Brain microvascular endothelial cell (primary cell): Measurements from ENCODE around the gene MSI2.

ENCODE experiments used
- DNase-seq: peaks from one replicate; pipeline ENCODE4 v3.0.0-alpha.2; 2020
- H3K27ac ChIP-seq: fragments of 250-450 bp; sonication (Bioruptor Pico); 2 replicates; pipeline ENCODE4 v1.5.1; 2020; ENCODE audit warnings: mild to moderate bottlenecking, moderate library complexity
- H3K27me3 ChIP-seq: fragments of 250-450 bp; sonication (Bioruptor Pico); replicated peaks from 2 replicates; pipeline ENCODE4 v1.5.1; 2020; ENCODE audit warnings: mild to moderate bottlenecking
- H3K36me3 ChIP-seq: fragments of 250-450 bp; sonication (Bioruptor Pico); replicated peaks from 2 replicates; pipeline ENCODE4 v1.5.1; 2020; ENCODE audit warnings: mild to moderate bottlenecking
- H3K4me3 ChIP-seq: 2 replicates; pipeline ENCODE4 v1.5.1; 2011; ENCODE audit warnings: low read depth, mild to moderate bottlenecking, control low read depth, low read length, moderate library complexity
- CTCF ChIP-seq: IDR thresholded peaks from 2 replicates; pipeline ENCODE4 v1.5.1; 2011; ENCODE audit warnings: low read depth, mild to moderate bottlenecking, moderate library complexity, low read length, control low read depth, inconsistent platforms; ENCODE audit errors: missing control alignments
- in situ Hi-C: cut with HindIII; loops from 2 replicates; pipeline ENCODE4 v1.10.0; 2017; ENCODE audit warnings: low sequenced_read_pairs, low pct_ligation_motif_present

Gene MSI2

GRCh38 chr17:57726213-57726790 lies 470.0 kb downstream of the MSI2 start:
- no peak for DNase-seq
- in situ Hi-C loops = no loop called here
- no peak overlapping the region for H3K27ac ChIP-seq

GRCh38 chr17:57726838-57727237 lies 470.5 kb downstream of the MSI2 start:
- no peaks in the 10 kb centered on the region for H3K27me3 ChIP-seq
- TF ChIP-seq CTCF = no peak

More at GRCh38 chr17:57726213-57726790, 470.0 kb downstream of the MSI2 start:
- H3K36me3 ChIP-seq = no peaks in the 10 kb centered on the region
- no peak overlapping the region for H3K4me3 ChIP-seq
- no peaks in the 10 kb centered on the region for H3K27me3 ChIP-seq
- no peak for TF ChIP-seq CTCF

GRCh38 chr17:57727630-57728175 lies 471.4 kb downstream of the MSI2 start:
- in situ Hi-C loops = no loop called here
- no peak overlapping the region for H3K4me3 ChIP-seq
- no peak overlapping the region for H3K27ac ChIP-seq
- TF ChIP-seq CTCF = no peak
- no peaks in the 10 kb centered on the region for H3K27me3 ChIP-seq
- H3K36me3 ChIP-seq = no peaks in the 10 kb centered on the region
- DNase-seq = no peak

More at GRCh38 chr17:57726838-57727237, 470.5 kb downstream of the MSI2 start:
- in situ Hi-C loops = no loop called here
- Histone ChIP-seq H3K27ac (no peak overlapping the region), H3K4me3 (no peak overlapping the region), H3K36me3 (no peaks in the 10 kb centered on the region)
- DNase-seq = no peak

- DNase-seq = no peak
- no peak overlapping the region for H3K4me3 ChIP-seq
- peaks cover 1% of the 10 kb centered on the region for H3K27me3 ChIP-seq
- no peak for TF ChIP-seq CTCF
- H3K36me3 ChIP-seq = no peaks in the 10 kb centered on the region
- in situ Hi-C loops = no loop called here
- H3K27ac ChIP-seq = no peak overlapping the region
Observed at GRCh38 chr17:57730026-57730701, 473.8 kb downstream of the MSI2 start.

- Histone ChIP-seq H3K4me3 (no peak overlapping the region), H3K27ac (no peak overlapping the region), H3K27me3 (peaks cover 1% of the 10 kb centered on the region), H3K36me3 (no peaks in the 10 kb centered on the region)
- no peak for TF ChIP-seq CTCF
- DNase-seq = no peak
- in situ Hi-C loops = no loop called here
Observed at GRCh38 chr17:57732062-57732461, 475.7 kb downstream of the MSI2 start.

- H3K36me3 ChIP-seq = no peaks in the 10 kb centered on the region
Observed at GRCh38 chr17:57733085-57733484, 476.8 kb downstream of the MSI2 start.

More at GRCh38 chr17:57733085-57733484, 476.8 kb downstream of the MSI2 start:
- TF ChIP-seq CTCF = no peak
- no peak overlapping the region for H3K4me3 ChIP-seq
- peaks cover 1% of the 10 kb centered on the region for H3K27me3 ChIP-seq
- in situ Hi-C loops = no loop called here
- no peak overlapping the region for H3K27ac ChIP-seq
- DNase-seq = no peak
